ENCODE measurements around the gene TRAF4. TPM values are rescaled to one million over a fixed set of nuclear protein-coding genes. Genes with fewer than 3 reads are reported as not detected.

Gene TRAF4
- total RNA-seq, 1 experiment from 2014 or later: 127 TPM

GRCh38 chr17:28725166-28725659 lies 18.6 kb upstream of the TRAF4 start:
- intact Hi-C loops (cut with micrococcal nuclease): loop anchor here (5.0 kb wide), 1 partner anchor 387 kb away; no protein-coding TSS in a partner anchor
- ChIA-PET POLR2A (interaction anchor here (0.9 to 3.8 kb wide), 8 partner anchors 14 to 228 kb away, joined by 3 to 24 read pairs (median 4); partner anchors contain the start of genes PHF12 and PROCA1), RAD21 (ENCODE audit: low non-redundant PET in 1 of 2, low total read pairs in 2 of 2, uncharacterized antibody in 2 of 2, unreplicated experiment in 2 of 2) (interaction anchor here in 1 of 2 experiments (1.1 to 2.0 kb wide), 2 partner anchors 227 to 391 kb away, joined by 4 to 9 read pairs; partner anchors contain the start of gene PHF12), CTCF (interaction anchor here (0.8 to 5.2 kb wide), 3 partner anchors 23 to 228 kb away, joined by 3 to 207 read pairs (median 61); partner anchors contain the start of gene TRAF4)
- peaks cover 42 to 83% of the 10 kb centered on the region in 2 experiments for H3K4me1 ChIP-seq (ENCODE audit: control insufficient read depth in 1 of 2, insufficient read depth in 2 of 2, low read length in 2 of 2)
- peak overlapping the region; percentile 77 for H3K4me2 ChIP-seq (ENCODE audit: low read length)
- ATAC-seq (peak; percentile 5), DNase-seq (ENCODE audit: low read depth, low spot score) (peak; percentile 50)
- H3K79me2 ChIP-seq (ENCODE audit: insufficient read depth, low read length): peaks cover 45% of the 10 kb centered on the region
- peak overlapping the region; percentile 58 to 59 for H3K4me3 ChIP-seq (replicated peaks in 1 of 2; ENCODE audit: low read depth in 1 of 2, low read length in 2 of 2)
- H3K36me3 ChIP-seq (ENCODE audit: control insufficient read depth in 1 of 2, insufficient read depth in 2 of 2, low read length in 2 of 2): peaks cover 22 to 42% of the 10 kb centered on the region in 2 experiments; a peak in 3 of 4 replicates
- H3K27ac ChIP-seq (ENCODE audit: low read depth, low read length): peak overlapping the region; percentile 89
- TSS peak; percentile 63 for BruUV-seq (replicated peaks)
- H3K9ac ChIP-seq (ENCODE audit: low read length): peak overlapping the region; percentile 90
- no peaks in the 10 kb centered on the region for H3K27me3 ChIP-seq (ENCODE audit: insufficient read depth, low read length)
- H2AFZ ChIP-seq (ENCODE audit: low read depth, low read length, poor library complexity, severe bottlenecking): no peak overlapping the region
- no peaks in the 10 kb centered on the region for H3K9me3 ChIP-seq (ENCODE audit: control insufficient read depth in 1 of 2, insufficient read depth in 1 of 2, low read depth in 1 of 2, low read length in 2 of 2)
- no peaks in the 10 kb centered on the region for H3K9me2 ChIP-seq (ENCODE audit: insufficient read depth)
- H4K20me1 ChIP-seq (ENCODE audit: insufficient read depth): peaks cover 15% of the 10 kb centered on the region; the same call in 1 of the 2 replicates
- no peak for TF ChIP-seq YY1 (IDR thresholded peaks at IDR 0.05; ENCODE audit: extremely low read depth, insufficient replicate concordance, low read depth, low read length)
- no peak for TF ChIP-seq FOSL1 (IDR thresholded peaks at IDR 0.05; ENCODE audit: low read depth)
- no peak for TF ChIP-seq CEBPB (IDR thresholded peaks at IDR 0.05; ENCODE audit: low read depth)
- no peak for TF ChIP-seq ATF3 (IDR thresholded peaks at IDR 0.05)
- TF ChIP-seq SRF (IDR thresholded peaks at IDR 0.05; ENCODE audit: low read depth): no peak
- TF ChIP-seq CTCF (IDR thresholded peaks at IDR 0.05 in 2 of 3, conservative IDR thresholded peaks at IDR 0.05 in 1 of 3; ENCODE audit: borderline replicate concordance in 1 of 3, insufficient read depth in 1 of 3, low read depth in 2 of 3, low read length in 2 of 3): peak in 1 of 3 experiments; percentile 15; a peak in 1 of 6 replicates
- no peak for TF ChIP-seq EGR1 (IDR thresholded peaks at IDR 0.05; ENCODE audit: low read depth)
- no peak for TF ChIP-seq ELF1 (IDR thresholded peaks at IDR 0.05; ENCODE audit: borderline replicate concordance, low read depth)
- peak; percentile 85 for TF ChIP-seq POLR2AphosphoS5 (IDR thresholded peaks at IDR 0.05; ENCODE audit: low read depth, low read length)
- TF ChIP-seq RAD21 (IDR thresholded peaks at IDR 0.05; ENCODE audit: low read depth): no peak
- TF ChIP-seq ZFX (IDR thresholded peaks at IDR 0.05): no peak
- TF ChIP-seq EZH2phosphoT487 (IDR thresholded peaks at IDR 0.05; ENCODE audit: borderline replicate concordance): no peak
- TF ChIP-seq JUND (IDR thresholded peaks at IDR 0.05): 0 out of 2 replicates have a peak, but pooled peaks have one; percentile 43
- no peak for TF ChIP-seq CBX3 (IDR thresholded peaks at IDR 0.05; ENCODE audit: low read depth)
- TF ChIP-seq SIN3A (IDR thresholded peaks at IDR 0.05; ENCODE audit: low read depth): peak; percentile 56; the same call in 1 of the 2 replicates
- TF ChIP-seq MAX (IDR thresholded peaks at IDR 0.05): no peak; the same call in 1 of the 2 replicates
- TF ChIP-seq ZBTB33 (IDR thresholded peaks at IDR 0.05; ENCODE audit: extremely low read depth, insufficient replicate concordance, low read length): no peak
- TF ChIP-seq ZNF274 (IDR thresholded peaks at IDR 0.05; ENCODE audit: low read depth, low read length): no peak
- no peak; the same call in 1 of the 2 replicates for TF ChIP-seq SP1 (IDR thresholded peaks at IDR 0.05; ENCODE audit: low read depth)
- no peak for TF ChIP-seq POLR2A (IDR thresholded peaks at IDR 0.05; ENCODE audit: borderline replicate concordance, extremely low read depth, insufficient read depth, insufficient read length)

Measured in HCT116 (cell line).